Mucosa of stomach (tissue), 1 donor: ENCODE results near the gene MAD1L1.

Experiments
- H3K27me3 ChIP-seq: one replicate; pipeline ENCODE4 v1.7.0; 2013; ENCODE audit warnings: mild to moderate bottlenecking, low read length; ENCODE audit not compliant: control insufficient read depth, insufficient read depth
- H3K36me3 ChIP-seq: one replicate; pipeline ENCODE4 v1.7.0; 2013; ENCODE audit warnings: low read length; ENCODE audit not compliant: control insufficient read depth, insufficient read depth
- H3K4me1 ChIP-seq: one replicate; pipeline ENCODE4 v1.7.0; 2013; ENCODE audit warnings: mild to moderate bottlenecking, low read length; ENCODE audit not compliant: control insufficient read depth, insufficient read depth
- H3K4me3 ChIP-seq: one replicate; pipeline ENCODE4 v1.7.0; 2013; ENCODE audit warnings: low read length
- H3K9ac ChIP-seq: one replicate; pipeline ENCODE4 v1.7.0; 2013; ENCODE audit warnings: mild to moderate bottlenecking, low read length, moderate library complexity
- H3K9me3 ChIP-seq: one replicate; pipeline ENCODE4 v1.7.0; 2013; ENCODE audit warnings: mild to moderate bottlenecking, low read length, moderate library complexity; ENCODE audit not compliant: control insufficient read depth
- donor health status: Pancreatic carcinoma.

MAD1L1 gene

DNA sequence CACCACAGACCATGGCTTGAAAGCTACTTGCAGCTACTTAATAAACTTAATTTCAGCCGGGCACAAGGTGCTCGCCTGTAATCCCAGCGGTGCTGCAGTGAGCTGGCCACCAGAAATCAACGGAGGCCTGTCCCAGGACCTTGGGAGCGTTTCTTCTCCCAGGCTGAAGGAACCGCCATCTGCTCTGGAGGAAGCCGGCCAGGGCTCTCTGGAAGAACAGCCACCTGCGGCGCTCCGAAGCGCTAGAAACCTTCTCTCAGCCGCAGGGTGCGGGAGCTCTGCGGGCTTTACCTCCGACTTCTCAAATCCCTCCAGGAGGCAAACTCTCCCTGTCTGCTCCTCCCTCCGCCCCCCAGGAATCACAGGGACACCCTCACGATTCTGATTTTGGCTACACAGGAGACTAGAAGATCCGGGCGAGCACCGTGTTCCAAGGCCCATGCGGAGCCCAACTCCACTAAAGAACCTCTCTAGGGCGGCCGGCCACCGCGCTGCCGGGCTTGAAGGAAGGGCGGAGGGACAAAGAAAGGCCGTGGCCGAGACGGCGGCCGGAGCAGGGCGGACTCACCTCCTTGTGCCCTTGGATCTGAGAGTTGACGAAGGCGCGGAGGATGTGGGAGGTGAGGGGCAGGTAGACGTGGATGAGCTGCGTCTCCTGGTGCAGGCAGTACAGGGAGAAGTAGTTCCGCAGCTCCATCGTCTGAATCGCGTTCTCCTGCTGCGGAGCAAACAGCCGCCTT lies 23.7 kb upstream of the MAD1L1 start:
- no peaks in the 10 kb centered on the region for H3K36me3 ChIP-seq
- no peak overlapping the region for H3K9ac ChIP-seq
- H3K27me3 ChIP-seq: no peaks in the 10 kb centered on the region
- no peak overlapping the region for H3K4me3 ChIP-seq
- H3K4me1 ChIP-seq: no peaks in the 10 kb centered on the region
- H3K9me3 ChIP-seq: no peaks in the 10 kb centered on the region

DNA sequence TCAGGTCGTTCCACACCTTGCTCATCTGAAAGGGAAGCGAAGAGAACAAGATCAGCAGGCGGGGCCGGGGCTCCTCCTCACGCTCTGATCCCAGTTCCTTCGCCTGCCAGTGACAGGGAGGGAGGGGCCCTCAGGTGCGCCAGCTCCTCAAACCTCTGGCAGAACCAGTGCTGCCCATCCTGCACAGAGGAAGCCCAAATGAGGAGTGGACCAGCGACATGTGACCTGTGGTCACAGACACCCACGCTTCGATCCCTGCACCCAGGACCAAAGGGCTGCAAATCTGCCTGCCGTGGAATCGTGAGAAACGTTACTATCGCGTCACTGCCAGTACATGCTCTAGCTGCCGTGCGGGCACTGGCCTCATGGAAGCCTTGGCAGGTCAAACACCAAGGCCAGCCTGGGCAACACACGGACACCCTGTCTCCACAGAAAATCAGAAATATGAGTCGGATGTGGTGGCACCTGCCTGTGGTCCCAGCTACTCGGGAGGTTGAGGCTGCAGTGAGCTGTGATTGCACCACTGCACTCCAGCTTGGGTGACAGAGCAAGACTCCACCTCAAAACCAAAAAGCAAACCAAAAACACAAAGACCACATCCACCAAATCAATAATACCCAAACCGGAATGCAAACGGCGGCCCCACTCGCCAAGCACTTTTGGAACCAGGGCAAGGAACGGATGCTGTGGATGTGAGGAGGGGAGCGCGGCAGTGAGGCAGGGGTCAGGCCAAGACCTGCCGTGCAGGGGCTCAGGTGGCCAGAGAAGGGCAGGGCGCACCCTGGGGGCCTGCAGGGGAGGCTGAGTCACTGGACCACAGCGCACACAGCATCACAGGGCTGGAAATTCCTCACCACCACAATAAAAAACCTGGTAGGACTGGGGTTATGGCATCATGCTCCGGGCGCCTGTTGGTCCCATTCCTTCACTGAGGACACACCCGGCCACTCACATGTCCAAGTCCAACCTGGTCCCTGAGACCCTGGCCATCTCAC lies 22.7 kb upstream of the MAD1L1 start:
- H3K9ac ChIP-seq: no peak overlapping the region
- no peaks in the 10 kb centered on the region for H3K27me3 ChIP-seq
- H3K4me1 ChIP-seq: no peaks in the 10 kb centered on the region
- no peaks in the 10 kb centered on the region for H3K9me3 ChIP-seq
- H3K36me3 ChIP-seq: no peaks in the 10 kb centered on the region
- H3K4me3 ChIP-seq: no peak overlapping the region

DNA sequence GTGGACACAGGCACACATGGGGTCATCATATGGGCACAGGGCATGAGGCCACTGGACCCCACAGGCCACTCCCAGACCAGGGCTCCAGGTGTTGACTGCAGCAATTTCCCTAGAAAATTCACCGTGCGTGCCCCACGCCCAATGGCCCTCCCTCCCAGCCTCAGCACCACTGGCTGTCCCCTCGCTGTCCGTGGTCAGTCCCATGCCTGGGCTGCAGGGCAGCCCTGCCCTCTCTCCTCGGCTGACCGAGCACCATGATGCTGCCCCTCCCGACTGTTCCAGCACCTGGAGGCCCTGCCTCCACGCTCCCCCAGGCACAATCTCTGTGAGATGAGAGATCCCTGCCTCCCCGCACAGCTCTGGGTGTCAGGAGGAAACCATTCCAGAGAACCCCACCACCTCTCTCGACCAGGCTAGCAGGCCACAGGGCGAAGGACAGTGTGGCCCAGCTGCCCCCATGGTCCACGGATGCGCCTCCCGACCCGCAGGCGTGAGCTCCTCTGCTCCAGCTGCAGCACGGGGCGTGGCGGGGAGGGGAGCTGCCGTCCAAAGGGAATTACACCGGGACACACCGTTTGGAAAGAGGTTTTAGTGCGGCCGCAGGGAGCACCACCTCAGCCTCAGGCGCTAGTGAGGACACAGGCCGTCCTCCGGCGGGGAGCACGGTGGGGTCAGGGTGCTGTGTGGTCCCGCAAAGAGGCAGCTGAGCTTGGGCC lies 21.8 kb upstream of the MAD1L1 start:
- Histone ChIP-seq H3K4me3 (no peak overlapping the region), H3K36me3 (no peaks in the 10 kb centered on the region), H3K27me3 (no peaks in the 10 kb centered on the region), H3K4me1 (no peaks in the 10 kb centered on the region), H3K9me3 (no peaks in the 10 kb centered on the region), H3K9ac (no peak overlapping the region)

DNA sequence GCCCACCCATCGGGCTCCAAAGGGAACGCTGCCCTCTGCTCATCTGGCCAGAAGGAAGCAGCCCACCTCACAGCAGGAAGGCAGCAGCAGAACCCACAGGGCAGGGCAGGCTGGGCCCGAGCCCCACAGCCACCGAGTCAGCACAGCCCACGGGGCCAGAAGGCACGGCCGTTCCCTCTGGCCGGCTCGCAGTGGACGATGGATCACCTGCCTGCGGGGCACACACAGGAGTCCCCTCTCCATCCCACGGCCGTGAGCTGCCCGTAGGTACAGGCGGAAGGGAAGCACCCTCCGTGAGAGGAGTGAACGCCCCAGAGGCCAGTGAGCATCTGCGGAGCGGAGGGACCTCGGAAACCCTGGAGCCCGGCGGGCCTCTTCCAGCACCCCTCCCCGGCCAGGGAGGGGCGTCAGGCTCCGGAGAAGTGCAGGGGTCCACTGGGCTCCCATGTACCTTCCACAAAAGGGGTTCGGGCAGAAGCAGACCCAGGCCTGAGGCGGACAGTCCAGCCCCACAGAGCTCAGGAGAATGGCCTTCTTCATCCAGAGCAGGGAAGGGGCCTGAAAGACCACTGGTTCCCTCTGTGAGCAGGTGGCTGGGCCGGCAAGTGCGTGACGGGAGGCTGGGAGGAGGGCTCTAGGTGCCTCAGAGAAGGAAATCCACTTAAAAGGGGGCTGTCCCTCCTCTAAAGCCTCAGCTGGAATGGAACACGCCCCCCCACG lies 20.9 kb upstream of the MAD1L1 start:
- Histone ChIP-seq H3K36me3 (no peaks in the 10 kb centered on the region), H3K27me3 (no peaks in the 10 kb centered on the region), H3K9me3 (no peaks in the 10 kb centered on the region), H3K9ac (no peak overlapping the region), H3K4me1 (no peaks in the 10 kb centered on the region), H3K4me3 (no peak overlapping the region)

DNA sequence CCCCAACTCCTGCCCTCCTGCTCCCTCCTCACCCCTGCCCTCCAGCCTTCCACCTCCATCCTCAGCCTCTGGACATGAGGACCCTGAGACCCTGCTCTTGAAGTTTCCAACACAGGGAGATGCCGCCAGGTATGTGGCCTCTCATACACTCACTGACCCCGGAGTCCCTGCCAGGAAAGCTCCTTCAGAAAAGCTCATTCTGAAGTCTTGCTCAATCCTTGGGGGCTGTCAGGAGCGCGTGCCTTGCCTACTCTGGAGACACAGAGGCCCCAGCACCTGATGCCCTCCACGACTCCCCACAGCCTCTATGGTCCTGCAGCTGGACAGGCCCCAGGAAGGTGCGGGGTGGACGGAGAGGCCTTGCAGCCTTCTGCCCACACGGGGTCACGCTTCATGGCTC lies 20.3 kb upstream of the MAD1L1 start:
- Histone ChIP-seq H3K9ac (no peak overlapping the region), H3K4me3 (no peak overlapping the region), H3K36me3 (no peaks in the 10 kb centered on the region), H3K9me3 (no peaks in the 10 kb centered on the region), H3K4me1 (no peaks in the 10 kb centered on the region), H3K27me3 (no peaks in the 10 kb centered on the region)

DNA sequence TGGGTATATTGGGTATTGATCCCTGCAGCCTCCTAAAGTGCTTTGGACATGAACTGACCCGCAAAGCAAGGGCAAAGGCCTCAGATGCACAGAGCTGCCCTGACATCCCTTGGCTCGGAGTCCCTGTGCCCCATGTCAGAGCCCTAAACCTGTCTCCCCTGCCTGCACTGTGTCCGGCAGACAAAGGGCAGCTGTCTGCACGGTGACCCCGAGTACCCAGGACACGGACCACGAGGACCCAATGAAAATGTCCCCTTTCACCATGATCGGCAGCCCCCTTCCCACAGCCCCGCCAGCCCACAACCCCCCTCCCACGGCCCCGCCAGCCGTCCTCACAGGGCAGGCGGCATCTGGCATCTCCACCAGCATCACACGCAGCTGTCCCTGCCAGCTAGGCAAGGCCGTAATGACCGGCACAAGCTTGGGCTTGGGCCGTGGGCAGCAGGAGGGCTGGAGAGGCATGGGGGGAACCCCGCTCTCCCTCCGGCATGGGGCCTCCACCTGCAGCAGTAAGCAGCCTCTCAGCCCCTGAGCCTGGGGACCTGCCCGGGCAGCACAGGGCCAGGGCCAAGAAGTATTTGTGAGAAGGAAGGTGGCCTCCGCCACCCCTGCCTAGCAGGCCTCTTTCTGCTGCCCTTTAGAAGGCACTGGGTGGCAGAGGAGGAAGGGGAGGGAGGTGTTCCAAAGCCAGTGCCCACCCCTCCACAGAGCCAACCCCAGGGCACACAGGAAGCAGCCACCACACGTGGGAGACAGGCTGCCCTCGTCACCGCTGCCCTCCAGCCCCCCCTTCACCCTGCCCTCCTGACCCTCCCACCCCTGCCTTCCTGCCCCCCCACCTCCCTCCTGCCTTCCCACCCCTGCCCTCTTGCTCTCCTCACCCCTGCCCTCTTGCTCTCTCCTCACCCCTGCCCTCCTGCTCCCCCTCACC lies 19.4 kb upstream of the MAD1L1 start:
- no peaks in the 10 kb centered on the region for H3K27me3 ChIP-seq
- H3K4me3 ChIP-seq: no peak overlapping the region
- H3K9ac ChIP-seq: no peak overlapping the region
- H3K4me1 ChIP-seq: no peaks in the 10 kb centered on the region
- H3K9me3 ChIP-seq: no peaks in the 10 kb centered on the region
- H3K36me3 ChIP-seq: no peaks in the 10 kb centered on the region

DNA sequence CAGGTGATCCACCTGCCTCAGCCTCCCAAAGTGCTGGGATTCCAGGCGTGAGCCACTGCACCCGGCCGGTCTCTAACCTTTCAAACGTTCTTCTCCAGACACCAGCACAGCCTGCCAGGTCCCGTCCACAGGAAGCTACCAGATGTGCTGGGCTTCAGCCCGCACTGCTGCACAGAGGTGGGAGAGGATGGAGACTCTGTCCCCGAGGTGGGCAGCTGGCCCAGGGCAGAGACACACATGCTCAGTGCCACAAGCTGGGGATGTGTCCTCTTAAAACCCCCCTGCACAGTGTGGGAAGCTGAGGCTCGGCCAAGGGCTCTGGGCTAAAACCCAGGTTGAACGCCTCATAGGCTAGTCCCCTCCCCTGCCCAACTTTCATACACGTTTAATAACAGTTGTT lies 18.6 kb upstream of the MAD1L1 start:
- H3K4me1 ChIP-seq: no peaks in the 10 kb centered on the region
- no peaks in the 10 kb centered on the region for H3K27me3 ChIP-seq
- no peaks in the 10 kb centered on the region for H3K36me3 ChIP-seq
- H3K4me3 ChIP-seq: no peak overlapping the region
- H3K9ac ChIP-seq: no peak overlapping the region
- H3K9me3 ChIP-seq: no peaks in the 10 kb centered on the region

DNA sequence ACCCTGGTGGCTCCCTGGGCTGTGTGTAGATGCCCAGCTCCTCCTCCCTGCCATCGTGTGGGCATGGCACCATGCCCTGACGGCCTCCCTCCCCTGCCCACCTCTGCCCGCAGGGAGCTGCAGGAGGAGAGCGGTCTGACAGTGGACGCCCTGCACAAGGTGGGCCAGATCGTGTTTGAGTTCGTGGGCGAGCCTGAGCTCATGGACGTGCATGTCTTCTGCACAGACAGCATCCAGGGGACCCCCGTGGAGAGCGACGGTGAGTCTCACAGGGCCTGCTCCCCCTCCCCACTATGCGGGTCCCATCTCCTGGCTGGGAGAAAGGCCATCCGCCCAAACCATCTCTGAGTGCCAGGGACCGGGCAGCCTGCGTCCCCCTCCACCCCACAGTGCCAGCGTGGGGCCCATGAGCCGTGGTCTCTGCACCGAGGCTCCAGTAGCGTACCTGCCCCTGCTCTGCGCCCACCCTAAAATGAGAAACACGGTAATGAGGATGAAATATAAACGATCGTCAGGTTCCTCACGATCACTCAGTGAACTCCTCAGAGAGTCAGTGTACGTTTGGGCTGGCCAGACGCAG lies 17.1 kb upstream of the MAD1L1 start:
- Histone ChIP-seq H3K36me3 (no peaks in the 10 kb centered on the region), H3K4me1 (no peaks in the 10 kb centered on the region), H3K4me3 (no peak overlapping the region), H3K9me3 (no peaks in the 10 kb centered on the region), H3K27me3 (no peaks in the 10 kb centered on the region), H3K9ac (no peak overlapping the region)

DNA sequence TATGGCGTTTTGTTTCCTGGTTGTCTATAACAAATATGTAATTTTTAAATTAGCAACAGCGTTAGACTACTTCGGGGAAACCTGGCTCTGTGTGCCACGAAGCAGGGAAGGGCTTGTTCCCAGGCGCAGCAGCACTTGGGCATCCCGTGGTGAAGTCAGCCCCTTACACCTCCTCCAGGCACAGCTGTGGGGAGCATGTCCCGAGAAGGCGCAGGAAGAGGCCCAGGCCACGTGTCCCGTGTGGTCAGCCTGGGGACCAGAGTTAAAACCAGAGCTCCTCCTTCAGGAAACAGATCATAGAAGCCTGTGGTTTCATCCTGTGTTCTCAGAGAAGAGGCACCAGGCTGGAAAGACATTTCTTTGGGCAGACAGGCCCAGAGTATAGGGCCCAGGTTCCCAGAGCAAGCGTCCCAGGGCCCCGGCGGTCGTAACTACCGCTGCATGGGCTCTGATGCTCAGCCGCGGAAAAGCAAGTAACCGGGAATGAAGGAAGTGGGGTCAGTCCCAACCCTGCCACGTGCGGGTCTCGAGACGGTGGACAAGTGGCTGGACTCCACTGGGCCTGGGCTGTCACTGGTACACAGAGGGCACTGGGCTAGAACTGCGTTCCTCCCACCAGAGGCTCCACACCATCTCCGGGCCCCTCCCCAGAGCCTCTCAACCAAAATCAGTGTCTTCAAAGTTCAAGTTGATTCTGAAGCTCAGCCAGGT lies 16.4 kb upstream of the MAD1L1 start:
- H3K4me3 ChIP-seq: no peak overlapping the region
- H3K9ac ChIP-seq: no peak overlapping the region
- no peaks in the 10 kb centered on the region for H3K27me3 ChIP-seq

More for the DNA sequence above, 16.4 kb upstream of the MAD1L1 start:
- no peaks in the 10 kb centered on the region for H3K4me1 ChIP-seq
- H3K36me3 ChIP-seq: no peaks in the 10 kb centered on the region
- H3K9me3 ChIP-seq: no peaks in the 10 kb centered on the region
